ENCODE measurements around the gene PTPRA.
A peak's percentile ranks its signal among the peaks of the same experiment; 100 is the strongest.
"Not testable (repeated sequence)": the region's sequence is repeated elsewhere in the genome, so short reads cannot be mapped to it uniquely, and the experiment has no call there.

PTPRA gene

DNA sequence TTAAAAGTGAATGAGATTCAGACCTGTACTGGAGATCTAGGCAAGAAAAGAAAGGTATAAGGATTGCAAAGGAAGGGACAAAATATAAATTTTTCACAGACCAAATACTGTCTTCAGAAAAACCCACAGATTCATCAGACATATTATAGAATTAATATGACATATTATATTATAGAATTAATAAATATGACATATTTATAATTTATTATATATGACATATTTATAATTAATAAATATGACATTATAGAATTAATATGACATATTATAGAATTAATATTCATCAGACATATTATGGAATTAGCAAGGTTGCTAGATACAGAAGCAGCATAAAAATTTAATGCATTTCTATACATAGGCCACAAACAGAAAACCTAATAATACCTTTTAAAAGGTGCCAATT is 125.4 kb downstream of the PTPRA start:
- DNase-seq (ENCODE audit: low spot score) = no peak

DNA sequence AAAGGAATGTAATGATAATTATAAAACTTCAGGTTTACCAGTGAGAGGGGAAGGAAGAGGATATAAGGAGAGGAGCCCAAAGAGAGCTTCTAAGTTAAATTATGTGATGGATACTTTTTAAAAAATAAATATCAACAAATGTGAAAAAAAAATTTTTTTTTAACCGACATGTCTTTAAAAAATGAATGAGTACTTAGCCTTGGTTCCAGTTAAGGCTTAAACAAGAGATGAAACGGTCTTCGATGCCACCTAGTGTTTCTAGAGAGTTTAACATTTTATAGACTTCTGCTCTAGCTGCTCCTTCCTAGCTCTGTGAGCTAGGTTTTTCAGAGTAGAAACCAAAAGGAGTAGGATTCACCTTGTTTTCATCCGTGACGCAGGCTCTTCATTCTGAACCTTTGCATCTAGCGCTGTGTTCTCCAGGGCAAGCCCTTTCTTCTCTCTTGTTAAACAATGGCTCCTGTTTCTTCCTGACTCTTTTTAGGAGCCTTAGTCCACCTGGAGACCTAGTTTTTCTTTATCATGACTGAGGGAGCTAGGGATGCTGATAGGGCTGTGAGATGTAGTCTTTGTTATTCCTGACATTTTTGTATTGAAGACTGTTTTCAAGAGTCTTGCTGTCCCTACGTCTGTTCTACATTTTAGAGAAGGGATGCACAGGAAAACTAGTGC is 127.7 kb downstream of the PTPRA start:
- peak; percentile 78 for DNase-seq (ENCODE audit: low spot score)

DNA sequence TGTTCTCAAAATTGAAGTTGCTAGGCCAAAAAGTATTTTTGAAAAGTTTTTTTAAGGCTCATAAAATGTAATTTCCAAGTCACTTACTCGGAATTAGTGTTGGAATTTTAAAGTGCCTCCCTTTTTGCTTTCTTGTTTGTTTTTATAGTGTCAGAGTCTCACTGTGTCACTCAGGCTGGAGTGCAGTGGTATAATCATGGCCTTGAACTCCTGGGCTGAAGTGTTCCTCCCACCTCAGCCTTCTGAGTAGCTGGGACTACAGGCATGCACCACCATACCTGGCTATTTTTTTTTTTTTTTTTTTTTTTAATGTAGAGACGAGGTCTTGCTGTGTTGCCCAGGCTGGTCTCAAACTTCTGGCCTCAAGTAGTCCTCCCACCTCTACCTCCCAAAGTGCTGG is 130.1 kb downstream of the PTPRA start:
- no peak for DNase-seq (ENCODE audit: low spot score)

DNA sequence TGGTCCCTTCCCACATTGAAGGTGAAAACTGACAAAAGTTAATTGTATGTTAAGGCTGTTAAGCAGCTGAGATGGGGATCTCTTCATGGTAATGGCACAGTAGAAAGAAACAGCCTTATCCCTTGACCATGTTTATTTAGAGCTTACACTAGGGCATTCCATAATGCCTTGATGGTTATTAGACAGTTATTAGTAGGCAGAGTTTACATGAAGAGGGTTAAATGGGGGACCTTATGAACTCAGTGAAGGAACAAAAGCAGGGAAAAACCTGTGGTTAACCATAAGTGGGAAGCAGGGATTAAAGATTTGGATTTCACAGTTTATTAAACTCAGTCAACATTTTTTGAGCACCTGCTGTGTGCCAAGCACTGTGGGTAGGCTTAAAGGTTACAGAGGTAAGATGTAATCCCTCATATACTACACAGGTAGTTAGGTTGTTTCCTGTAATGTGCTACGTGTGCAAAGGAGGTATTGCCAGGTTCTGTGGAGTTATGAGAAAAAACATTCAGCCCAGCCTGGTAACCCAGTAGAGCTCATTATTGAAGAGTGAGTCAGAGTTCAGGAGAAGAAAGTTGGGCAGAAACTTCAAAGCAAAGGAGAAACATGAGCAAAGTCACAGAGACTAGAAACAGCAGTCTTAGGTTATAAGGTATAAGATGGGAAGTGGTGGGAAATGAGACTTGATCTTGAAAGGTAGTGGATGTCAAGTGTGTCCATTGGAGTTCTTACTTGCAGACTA is 137.9 kb downstream of the PTPRA start:
- no peak for DNase-seq (ENCODE audit: low spot score)

DNA sequence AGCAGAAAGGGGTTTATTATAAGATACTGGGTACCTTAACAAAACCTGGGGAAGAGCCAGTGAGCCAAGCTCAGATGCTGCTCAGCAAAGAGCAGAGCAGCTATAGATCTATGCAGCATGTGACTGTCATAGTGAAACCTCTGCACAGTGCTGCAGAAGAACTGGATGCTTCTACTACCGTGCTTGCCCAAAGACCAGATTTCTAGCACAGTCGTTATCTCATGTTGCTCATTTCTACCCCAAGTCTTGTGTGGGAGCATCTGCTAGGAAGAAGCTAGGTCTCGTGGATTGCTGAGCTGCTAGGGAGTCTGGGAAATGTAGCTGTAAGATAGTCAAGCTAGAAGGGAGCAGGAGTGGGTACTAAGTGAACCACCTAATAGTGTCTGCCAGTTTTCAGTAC is 138.5 kb downstream of the PTPRA start:
- DNase-seq (ENCODE audit: low spot score) = no peak

DNA sequence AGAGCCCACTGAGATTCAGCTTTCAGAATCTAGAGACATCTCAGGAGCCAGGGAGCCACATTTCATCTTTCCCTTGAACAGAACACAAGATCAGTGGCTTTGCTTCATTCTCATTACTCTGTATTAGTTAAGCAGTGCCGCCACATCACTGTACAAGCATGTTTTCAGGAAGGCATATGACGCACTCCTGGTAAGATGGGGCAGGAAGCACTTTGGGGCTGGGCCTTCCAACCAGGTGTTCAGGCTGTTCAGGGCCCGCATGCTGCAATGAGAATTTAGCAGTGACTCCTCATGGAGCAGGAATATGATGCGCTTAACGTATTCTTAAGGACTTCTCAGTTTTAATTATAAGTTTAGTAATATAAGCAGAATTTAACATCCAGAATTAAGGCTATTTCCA is 140.5 kb downstream of the PTPRA start:
- no peak for DNase-seq (ENCODE audit: low spot score)

DNA sequence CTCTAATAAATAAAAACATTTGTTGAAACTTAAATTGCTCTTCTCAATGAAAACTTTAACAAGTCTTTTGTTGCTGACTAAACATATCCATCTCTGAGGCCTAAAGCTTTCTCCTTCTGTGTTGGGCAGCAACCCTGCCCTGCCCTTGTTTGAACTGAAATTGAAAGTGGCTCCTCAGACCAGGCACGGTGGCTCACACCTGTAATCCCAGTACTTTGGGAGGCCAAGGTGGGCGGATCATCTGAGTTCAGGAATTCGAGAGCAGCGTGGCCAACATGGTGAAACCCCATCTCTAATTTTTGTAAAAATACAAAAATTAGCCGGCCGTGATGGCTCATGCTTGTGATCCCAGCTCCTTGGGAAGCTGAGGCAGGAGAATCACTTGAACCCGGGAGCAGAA is 140.9 kb downstream of the PTPRA start:
- DNase-seq (ENCODE audit: low spot score) = no peak

DNA sequence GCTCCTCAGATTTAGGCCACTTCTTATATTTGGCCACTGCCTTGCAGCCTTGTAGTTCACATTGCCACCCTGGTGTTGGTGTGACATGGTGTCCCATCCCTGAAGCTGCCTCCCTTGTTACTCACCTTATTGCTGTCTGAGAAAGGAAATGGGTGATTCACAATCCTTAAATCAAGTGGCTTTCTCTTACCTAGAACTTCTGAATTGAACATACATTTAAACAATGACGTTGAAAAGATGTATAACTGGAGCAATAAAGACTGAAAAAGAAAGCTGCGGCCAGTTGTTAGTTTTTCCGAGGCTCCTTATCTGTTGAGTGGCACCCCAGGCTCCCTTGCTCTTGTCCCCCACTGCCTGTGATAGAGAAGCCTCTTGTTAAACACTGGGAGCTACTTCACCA is 141.4 kb downstream of the PTPRA start:
- DNase-seq (ENCODE audit: low spot score) = no peak

DNA sequence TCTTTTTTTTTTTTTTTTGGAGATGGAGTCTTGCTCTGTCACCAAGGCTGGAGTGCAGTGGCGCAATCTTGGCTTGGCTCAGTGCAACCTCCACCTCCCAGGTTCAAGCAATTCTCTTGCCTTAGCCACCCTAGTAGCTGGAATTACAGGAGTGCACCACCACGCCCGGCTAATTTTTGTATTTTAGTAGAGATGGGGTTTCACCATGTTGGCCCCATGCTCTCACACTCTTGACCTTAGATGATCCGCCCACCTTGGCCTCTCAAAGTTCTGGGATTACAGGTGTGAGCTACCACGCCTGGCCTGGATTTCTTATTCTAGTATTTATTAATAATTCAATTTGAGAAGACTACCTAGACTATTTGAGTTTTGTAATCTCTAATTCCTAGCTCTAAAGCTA is 142.0 kb downstream of the PTPRA start:
- not testable (repeated sequence) for DNase-seq (ENCODE audit: low spot score)

DNA sequence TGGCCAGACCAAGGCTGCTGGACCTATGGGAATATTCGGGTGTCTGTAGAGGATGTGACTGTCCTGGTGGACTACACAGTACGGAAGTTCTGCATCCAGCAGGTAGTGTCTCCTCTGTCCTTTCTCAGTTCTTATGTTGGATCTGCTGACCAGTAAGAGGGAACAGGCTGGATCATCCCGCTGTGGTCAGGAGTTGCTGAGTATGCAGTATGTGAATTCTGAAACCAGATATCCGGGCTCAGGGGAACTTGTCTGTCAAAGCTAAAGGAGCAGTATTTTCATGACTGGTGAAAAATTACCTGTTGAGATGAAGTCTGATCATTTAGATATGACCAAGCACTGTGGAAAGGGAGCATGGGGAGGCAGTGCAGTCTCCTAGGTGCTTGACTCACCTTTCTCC is 148.0 kb downstream of the PTPRA start:
- no peak for DNase-seq (ENCODE audit: low spot score)

DNA sequence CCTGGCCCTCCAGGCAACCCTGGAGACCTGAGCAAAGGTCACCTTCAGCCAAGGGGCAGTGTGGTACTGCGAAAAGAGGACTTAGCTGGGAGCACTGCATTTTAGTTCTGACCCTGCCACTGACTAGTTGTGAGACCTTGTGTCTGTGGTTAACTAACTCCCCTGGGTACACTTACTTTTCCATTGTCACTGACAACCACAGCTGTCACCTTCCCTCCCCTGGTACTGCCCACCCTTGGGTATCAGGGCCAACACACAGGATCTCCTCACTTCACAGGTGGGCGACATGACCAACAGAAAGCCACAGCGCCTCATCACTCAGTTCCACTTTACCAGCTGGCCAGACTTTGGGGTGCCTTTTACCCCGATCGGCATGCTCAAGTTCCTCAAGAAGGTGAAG is 148.5 kb downstream of the PTPRA start:
- no peak for DNase-seq (ENCODE audit: low spot score)

DNA sequence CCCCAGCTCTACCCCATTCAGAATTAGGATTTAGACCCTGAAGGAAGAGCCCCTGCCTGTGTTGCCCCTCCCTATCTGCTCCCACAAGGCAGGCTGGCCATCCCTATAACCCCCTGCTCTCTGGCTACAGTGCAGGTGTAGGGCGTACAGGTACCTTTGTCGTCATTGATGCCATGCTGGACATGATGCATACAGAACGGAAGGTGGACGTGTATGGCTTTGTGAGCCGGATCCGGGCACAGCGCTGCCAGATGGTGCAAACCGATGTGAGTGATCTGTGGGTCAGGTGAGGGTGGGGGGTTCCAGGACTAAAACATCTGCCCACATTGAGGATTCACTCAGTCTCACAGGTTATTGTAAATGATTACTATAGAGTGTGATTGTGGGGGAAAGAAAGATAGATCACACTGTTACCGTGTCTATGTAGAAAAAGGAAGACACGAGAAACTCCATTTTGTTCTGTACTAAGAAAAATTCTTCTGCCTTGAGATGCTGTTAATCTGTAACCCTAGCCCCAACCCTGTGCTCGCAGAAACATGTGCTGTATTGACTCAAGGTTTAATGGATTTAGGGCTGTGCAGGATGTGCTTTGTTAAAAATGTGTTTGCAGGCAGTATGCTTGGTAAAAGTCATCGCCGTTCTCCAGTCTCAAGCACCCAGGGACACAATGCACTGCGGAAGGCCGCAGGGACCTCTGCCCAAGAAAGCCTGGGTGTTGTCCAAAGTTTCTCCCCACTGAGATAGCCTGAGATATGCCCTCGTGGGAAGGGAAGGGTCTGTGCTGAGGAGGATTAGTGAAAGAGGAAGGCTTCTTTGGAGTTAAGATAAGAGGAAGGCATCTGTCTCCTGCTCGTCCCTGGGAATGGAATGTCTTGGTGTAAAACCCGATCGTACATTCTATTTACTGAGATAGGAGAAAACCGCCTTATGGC is 149.5 kb downstream of the PTPRA start:
- not testable (repeated sequence) for DNase-seq (ENCODE audit: low spot score)

DNA sequence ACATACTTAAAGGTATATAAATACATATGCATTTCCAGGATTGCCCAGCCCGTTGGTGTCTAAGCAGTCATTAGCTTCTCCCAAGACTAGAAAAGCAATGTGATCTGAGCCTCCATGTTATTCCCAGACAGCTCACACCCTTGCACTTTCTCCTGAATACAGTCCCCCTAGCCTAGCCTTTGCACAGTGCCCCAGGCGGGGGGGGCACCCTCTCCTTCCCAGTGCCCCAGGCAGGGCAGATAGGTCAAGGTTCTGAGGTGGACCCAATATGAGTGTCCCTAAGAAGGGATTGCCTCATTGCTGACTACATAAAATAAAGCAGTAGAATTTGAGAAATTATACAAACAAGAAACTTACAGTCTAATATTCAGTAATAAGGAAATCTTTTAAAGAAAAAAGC is 154.7 kb downstream of the PTPRA start:
- DNase-seq (ENCODE audit: low spot score) = no peak

DNA sequence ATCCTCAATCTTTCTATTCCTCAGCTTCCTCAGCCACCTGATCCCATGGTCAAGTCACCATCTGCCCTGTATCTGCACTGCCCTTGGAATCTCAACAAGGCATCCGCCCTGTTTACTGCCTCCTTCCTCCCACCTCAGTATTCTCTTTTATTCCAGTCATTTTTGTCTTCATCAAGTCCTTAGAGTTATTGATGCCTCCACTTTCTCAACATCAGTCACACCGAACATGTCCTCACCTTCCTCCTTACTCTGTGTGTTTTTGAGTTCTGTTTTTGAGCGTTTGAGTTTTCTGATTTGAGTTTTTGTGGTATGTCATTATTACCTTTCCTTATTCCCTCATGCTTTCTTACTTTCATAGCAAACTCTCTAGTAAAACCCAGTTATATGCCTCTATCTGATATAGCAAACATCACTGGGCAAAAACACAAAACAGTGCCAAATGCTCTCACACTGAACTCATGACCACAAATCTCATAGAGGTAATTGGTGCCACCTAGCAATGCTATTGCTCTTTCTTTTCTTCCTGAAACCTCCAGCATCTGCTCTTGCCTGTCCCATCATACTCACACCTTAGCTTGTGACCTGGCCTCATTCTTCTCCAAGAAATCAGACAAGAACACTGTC is 158.4 kb downstream of the PTPRA start:
- no peak for DNase-seq (ENCODE audit: low spot score)

DNA sequence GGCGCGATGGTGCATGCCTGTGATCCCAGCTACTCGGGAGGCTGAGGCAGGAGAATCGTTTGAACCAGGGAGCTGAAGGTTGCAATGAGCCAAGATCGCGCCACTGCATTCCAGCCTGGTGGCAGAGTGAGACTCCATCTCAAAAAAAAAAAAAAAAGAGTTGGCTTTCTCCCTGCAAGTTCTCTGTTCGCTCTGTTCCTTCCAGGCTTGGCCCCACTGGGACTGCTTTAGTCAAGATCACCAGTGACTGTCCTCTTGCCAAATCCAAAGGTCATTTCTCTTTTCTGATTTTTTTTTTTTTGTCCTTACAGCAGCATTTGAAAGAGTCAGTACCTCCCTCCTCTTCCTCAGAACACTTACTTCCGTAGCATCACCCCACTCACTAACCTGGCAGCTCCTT is 159.3 kb downstream of the PTPRA start:
- DNase-seq (ENCODE audit: low spot score) = no peak

DNA sequence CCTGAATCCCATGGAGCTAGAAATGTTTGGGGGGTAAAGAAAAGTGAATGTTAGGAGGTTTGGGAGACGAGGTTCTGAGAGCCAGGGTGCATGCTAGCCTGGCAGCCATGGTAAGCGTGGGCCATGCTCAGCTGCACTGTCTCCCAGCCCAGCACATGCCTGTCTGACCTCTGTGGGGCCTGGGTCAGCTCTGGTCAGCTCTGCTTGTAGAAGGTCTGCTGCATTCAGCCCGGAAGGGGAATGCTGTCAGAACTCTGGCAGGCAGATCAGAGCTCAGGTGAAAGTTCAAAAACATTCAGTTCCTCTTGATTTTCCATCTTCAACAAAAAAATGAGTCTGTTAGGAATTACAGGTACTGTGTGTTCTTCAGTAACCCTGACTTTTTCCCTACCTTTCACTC is 164.4 kb downstream of the PTPRA start:
- no peak for DNase-seq (ENCODE audit: low spot score)

DNA sequence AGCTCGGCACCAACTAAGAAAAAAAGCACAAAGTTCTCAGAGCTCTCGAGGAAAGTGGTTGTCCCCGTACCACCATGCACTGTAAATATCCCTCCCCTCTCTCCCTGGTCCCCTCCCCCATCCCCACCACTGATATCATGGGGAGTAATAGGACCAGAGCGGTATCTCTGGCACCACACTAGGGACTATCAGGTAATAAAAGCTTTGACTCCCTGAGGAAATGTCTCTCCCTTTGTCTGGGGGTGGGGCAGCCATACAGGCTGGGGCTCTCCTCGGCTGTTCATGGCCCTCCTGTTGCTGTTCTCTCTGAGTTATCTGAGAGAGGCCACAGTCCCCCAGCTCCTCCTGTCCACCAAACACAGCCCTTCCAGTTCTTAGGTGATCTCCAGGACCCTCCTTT is 165.2 kb downstream of the PTPRA start:
- DNase-seq (ENCODE audit: low spot score) = no peak

DNA sequence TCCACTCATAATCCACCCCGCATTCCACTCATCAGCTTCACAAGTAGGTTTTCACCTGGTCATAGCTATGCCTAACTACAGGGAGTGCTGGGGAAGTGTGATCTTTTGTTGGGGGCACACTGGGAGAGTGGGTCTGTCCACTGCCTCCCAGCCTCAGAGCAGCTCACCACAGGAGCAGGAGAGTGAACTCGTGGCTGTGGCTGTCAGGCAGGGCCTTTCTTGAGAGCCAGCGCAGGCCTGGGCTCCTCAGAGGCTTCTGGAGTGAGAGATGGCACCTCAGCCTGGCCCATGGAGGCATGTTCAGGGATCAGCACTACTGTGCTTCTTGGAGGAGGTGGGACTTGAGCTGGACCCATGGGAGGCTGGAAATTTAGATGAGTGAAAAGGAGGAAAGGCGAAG is 166.1 kb downstream of the PTPRA start:
- no peak for DNase-seq (ENCODE audit: low spot score)

DNA sequence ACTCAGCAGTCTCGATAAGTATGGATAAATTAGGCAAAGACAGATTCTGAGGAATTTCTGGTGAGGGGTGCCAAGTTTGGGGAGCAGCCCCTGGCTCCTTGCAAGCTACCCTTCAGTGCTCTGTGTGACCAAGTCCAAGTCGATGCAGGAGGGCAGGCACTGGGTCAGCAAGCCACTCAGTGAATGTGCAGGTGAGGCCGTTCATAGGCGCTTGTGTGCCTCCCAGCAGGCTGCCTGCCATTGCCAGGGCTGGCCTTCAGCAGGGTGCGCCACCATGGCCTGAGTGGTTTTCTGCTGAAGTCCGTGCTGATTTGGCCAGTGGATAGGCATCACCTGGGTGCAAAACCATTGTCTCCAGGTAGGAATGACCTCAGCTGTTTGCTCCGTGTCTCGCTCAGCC is 166.8 kb downstream of the PTPRA start:
- DNase-seq (ENCODE audit: low spot score) = no peak

DNA sequence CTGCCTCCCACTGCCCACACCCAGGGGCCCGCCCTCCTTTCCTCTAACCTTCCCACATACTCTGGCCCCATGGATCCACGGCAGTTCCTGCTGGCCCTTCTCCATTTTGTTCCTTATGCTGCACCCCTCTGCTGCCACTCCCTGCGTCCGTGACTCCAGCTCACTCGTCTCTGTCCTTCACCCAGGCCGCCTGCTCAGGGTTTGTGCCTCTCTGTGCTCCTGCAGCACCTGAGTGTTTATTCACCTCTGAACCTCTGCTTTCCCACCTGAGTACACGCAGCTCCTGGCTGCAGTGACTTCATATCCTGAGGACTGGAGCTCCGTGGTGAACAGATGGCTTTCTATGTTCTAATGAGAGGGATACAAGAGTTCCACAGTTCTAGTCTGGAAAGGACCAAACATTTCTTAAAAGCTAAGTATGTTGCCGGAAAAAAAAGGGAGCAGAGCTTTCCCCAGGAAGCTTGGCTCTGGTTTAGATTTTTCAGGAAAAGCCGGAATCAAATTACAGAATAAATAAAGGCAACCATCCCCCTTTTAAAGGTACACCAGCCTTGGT is 168.7 kb downstream of the PTPRA start:
- DNase-seq (ENCODE audit: low spot score) = peak; percentile 29

DNA sequence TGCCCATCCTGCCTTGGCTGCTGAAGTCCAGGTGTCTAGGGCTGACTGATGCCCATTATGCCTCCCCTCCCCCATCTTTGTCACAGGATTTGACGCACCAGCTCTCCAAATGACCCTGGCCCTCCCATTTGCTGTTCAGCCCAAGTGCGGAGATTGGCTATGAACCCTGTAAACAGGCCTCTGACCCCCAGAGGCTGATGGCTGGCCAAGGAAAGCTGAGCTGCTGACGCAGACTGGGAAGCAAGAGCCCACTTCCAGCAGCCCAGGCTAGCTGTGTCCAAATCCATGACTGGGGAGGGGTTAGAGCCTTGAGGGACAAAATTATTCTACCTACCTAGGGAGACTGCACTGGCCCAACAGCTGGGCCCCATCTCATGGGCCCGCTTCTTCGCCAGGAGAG is 169.3 kb downstream of the PTPRA start:
- DNase-seq (ENCODE audit: low spot score) = no peak

DNA sequence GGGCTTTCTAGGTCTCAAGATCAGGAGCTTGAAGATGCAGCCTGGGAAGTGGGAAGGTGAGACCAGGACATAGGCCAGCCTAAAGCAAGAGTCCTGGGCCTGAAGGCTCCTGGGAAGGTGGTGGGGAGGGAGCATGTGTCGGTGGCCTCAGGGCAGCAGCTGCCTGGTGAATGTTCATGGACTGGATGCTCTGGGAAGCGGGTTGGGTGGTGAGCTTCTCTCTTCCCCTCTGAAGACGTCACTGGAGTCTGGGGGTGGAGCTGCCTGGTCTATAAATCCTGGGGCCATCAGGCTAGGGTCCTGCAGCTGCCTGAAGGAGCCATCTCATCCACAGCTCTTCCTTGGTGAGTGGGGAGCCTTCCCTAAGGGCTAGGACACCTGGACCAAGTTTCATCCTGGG is 170.0 kb downstream of the PTPRA start, which contains the start of gene GNRH2:
GNRH2 (plus strand) TSS at position 301 of the 400 bp plus-strand sequence. CDS start 793 bp downstream, outside the sequence.
- no peak for DNase-seq (ENCODE audit: low spot score)
